Neural progenitor cell (in vitro differentiated cells): Measurements from ENCODE around the gene SCO2. TPM values are rescaled to one million over a fixed set of nuclear protein-coding genes. Genes with fewer than 3 reads are reported as not detected.

Experiments
- DNase-seq: peaks from one replicate; pipeline ENCODE4 v3.0.0-alpha.2; 2016; ENCODE audit warnings: low spot score
- H2AFZ ChIP-seq: fragments of 200-600 bp; sonication (generic); replicated peaks from 2 replicates; pipeline ENCODE4 v1.6.1; 2016; ENCODE audit warnings: antibody characterized with exemption
- H3F3A ChIP-seq: fragments of 200-600 bp; sonication (generic); 2 replicates; pipeline ENCODE4 v1.6.1; 2016; ENCODE audit warnings: antibody characterized with exemption, low read depth
- H3K27ac ChIP-seq: fragments of 200-600 bp; sonication (generic); 2 replicates; pipeline ENCODE4 v1.5.1; 2016; ENCODE audit warnings: mild to moderate bottlenecking
- H3K27me3 ChIP-seq: fragments of 200-600 bp; sonication (generic); 2 replicates; pipeline ENCODE4 v1.6.1; 2016; ENCODE audit warnings: mild to moderate bottlenecking, moderate library complexity
- H3K36me3 ChIP-seq: fragments of 200-600 bp; sonication (generic); 2 replicates; pipeline ENCODE4 v1.5.1; 2016
- H3K4me1 ChIP-seq: fragments of 200-600 bp; sonication (generic); 2 replicates; pipeline ENCODE4 v1.6.1; 2016; ENCODE audit warnings: mixed run types
- H3K4me2 ChIP-seq: fragments of 200-600 bp; sonication (generic); 2 replicates; pipeline ENCODE4 v1.6.1; 2016
- H3K4me3 ChIP-seq: fragments of 200-600 bp; sonication (generic); 2 replicates; pipeline ENCODE4 v1.5.1; 2016
- H3K79me2 ChIP-seq: fragments of 200-600 bp; sonication (generic); 2 replicates; pipeline ENCODE4 v1.6.1; 2016; ENCODE audit warnings: low read depth
- H3K9ac ChIP-seq: fragments of 200-600 bp; sonication (generic); 2 replicates; pipeline ENCODE4 v1.6.1; 2016
- H3K9me3 ChIP-seq: fragments of 200-600 bp; sonication (generic); 2 replicates; pipeline ENCODE4 v1.5.1; 2016; ENCODE audit warnings: low read depth
- H4K20me1 ChIP-seq: fragments of 200-600 bp; sonication (generic); 2 replicates; pipeline ENCODE4 v1.6.1; 2016; ENCODE audit warnings: low read depth
- H3K27ac Mint-ChIP-seq: 3 replicates; pipeline ENCODE4 v1.8.0; 2021; ENCODE audit warnings: mixed read lengths
- H3K27me3 Mint-ChIP-seq: 2 replicates; pipeline ENCODE4 v1.8.0; 2022; ENCODE audit warnings: low read depth, mild to moderate bottlenecking, inconsistent platforms, moderate library complexity, mixed read lengths; ENCODE audit not compliant: insufficient read depth
- H3K36me3 Mint-ChIP-seq: 3 replicates; pipeline ENCODE4 v1.8.0; 2021; ENCODE audit warnings: mixed read lengths
- H3K4me1 Mint-ChIP-seq: 3 replicates; pipeline ENCODE4 v1.8.0; 2021; ENCODE audit warnings: mixed read lengths
- H3K4me3 Mint-ChIP-seq: 3 replicates; pipeline ENCODE4 v1.8.0; 2021; ENCODE audit warnings: mild to moderate bottlenecking, moderate library complexity, mixed read lengths
- H3K9me3 Mint-ChIP-seq: 3 replicates; pipeline ENCODE4 v1.8.0; 2020; ENCODE audit warnings: mixed read lengths
- EZH2 ChIP-seq: fragments of 200-600 bp; sonication (generic); IDR thresholded peaks from 2 replicates; pipeline ENCODE4 v1.6.1; 2017; ENCODE audit warnings: antibody characterized with exemption, mild to moderate bottlenecking, moderate library complexity
- EZH2phosphoT487 ChIP-seq: fragments of 200-600 bp; sonication (generic); IDR thresholded peaks from 2 replicates; pipeline ENCODE4 v1.6.1; 2017; ENCODE audit warnings: antibody characterized with exemption
- total RNA-seq: library from RNA; depleted of rRNA; stranded (reverse); fragments of >200 nt; gene quantifications from 2 replicates; pipeline ENCODE4 v1.2.3, GENCODE V29; 2015; ENCODE audit warnings: low replicate concordance
- TF ChIP-seq, protein P1 (sequence below): fragments of 200-600 bp; sonication (generic); IDR thresholded peaks from 2 replicates; pipeline ENCODE4 v1.5.1; 2017; ENCODE audit warnings: antibody characterized with exemption, mild to moderate bottlenecking

Gene SCO2
- total RNA-seq, 1 donor from 2014 or later: not detected

DNA sequence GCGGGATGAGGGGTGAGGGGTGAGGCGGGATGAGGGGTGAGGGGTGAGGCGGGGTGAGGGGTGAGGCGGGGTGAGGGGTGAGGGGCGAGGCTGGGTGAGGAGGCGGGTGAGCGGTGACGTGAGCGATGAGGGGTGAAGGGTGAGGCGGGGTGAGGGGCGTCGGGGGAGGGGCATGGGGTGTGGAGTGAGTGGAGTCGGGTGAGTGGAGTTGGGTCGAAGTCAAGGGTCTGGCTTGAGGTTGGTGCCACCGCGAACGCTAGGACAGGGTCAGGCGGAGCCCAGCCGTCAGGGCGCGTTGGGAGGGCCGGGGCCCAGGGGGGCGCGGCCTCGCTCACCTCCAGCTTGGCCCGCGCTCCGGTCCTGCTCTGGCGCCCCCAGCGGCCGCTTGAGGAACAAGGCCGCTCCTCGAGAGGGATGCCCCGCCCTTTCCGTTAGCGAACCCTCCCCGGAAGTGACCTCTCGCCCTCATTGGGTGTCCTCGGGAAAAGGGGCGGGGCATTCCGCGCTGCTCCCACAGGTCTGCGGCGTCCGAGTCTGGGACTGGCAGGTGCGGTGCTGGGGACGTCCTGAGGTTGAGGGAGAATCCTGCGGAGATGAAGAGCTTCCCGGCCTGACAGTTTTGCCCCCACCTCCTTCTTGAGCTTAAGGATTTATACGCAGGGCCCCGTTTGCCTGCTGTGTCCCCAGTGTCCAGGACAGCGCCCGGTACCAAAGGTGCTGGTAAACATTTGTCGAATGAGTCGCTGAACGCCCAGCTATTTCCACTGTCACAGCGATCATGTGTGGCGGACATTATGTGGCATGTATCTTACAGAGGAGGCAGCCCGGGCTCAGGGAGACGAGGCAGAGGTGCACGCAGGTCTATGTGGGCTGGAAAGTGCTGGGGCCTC lies 37.4 kb upstream of the SCO2 start, which contains the start of gene SYCE3:
TSS of gene SYCE3 (minus strand) at position 397 of the 890 bp plus-strand sequence. CDS start 6,514 bp downstream, outside the sequence.
- TF ChIP-seq EZH2 (no peak), EZH2phosphoT487 (no peak)
- TF ChIP-seq, protein P1, sequence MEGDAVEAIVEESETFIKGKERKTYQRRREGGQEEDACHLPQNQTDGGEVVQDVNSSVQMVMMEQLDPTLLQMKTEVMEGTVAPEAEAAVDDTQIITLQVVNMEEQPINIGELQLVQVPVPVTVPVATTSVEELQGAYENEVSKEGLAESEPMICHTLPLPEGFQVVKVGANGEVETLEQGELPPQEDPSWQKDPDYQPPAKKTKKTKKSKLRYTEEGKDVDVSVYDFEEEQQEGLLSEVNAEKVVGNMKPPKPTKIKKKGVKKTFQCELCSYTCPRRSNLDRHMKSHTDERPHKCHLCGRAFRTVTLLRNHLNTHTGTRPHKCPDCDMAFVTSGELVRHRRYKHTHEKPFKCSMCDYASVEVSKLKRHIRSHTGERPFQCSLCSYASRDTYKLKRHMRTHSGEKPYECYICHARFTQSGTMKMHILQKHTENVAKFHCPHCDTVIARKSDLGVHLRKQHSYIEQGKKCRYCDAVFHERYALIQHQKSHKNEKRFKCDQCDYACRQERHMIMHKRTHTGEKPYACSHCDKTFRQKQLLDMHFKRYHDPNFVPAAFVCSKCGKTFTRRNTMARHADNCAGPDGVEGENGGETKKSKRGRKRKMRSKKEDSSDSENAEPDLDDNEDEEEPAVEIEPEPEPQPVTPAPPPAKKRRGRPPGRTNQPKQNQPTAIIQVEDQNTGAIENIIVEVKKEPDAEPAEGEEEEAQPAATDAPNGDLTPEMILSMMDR: peak; percentile 85
- Mint-ChIP-seq H3K27me3 (peaks cover 14% of the 10 kb centered on the region), H3K4me3 (peak within 1 kb of the TSS; percentile 95), H3K27ac (peak within 1 kb of the TSS; percentile 57), H3K4me1 (peaks cover 11% of the 10 kb centered on the region), H3K9me3 (no peaks in the 10 kb centered on the region), H3K36me3 (peaks cover under 1% of the 10 kb centered on the region)
- Histone ChIP-seq H3K4me3 (peak within 1 kb of the TSS; percentile 82), H3F3A (peaks cover 11% of the 10 kb centered on the region), H3K9me3 (no peaks in the 10 kb centered on the region), H4K20me1 (no peaks in the 10 kb centered on the region), H3K4me2 (peak within 1 kb of the TSS; percentile 94), H3K9ac (no peak within 1 kb of the TSS), H3K27ac (no peak within 1 kb of the TSS), H3K36me3 (no peaks in the 10 kb centered on the region), H3K4me1 (peaks cover 5% of the 10 kb centered on the region), H2AFZ (peak within 1 kb of the TSS; percentile 95), H3K27me3 (peaks cover 25% of the 10 kb centered on the region), H3K79me2 (no peaks in the 10 kb centered on the region)
- DNase-seq: peak; percentile 99

DNA sequence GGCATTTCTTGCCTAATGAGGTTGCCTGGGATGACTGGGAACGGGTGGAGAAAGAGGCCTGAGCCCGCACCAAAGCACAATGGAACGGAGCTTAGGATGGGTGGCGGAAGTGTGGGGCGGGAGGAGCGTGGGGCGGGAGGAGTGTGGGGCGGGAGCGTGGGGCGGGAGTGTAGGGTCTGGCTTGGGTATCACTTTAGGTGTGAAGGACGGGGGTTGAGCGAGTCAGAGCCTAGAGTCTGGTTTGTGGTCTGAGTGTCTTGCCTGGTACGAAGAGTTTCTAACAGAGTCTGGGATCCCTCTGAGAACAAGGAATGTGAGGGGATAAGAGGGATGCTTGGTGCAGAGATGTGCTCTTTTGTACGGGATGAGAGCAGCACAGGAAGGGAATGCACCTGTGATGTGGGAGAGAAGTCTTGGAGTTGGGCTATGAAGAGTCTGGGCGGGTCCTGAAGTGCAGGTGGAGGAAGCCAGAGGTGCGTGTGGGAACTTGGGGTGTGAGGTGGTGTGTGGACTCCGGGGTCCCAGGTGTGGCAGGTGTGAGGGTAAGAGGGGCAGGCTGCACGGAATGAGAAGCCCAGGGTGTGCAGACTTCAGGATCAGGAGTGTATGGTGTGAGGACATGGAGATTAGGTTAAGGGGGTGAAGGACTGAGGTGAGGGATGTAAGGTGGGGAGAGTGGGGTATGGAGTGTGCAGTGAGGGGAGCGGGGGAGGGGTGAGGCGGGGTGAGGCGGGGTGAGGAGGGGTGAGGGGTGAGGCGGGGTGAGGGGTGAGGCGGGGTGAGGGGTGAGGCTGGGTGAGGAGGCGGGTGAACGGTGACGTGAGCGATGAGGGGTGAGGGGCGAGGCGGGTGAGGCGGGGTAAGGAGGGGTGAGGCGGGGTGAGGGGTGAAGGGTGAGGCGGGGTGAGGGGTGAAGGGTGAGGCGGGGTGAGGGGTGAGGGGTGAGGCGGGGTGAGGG lies 36.3 kb upstream of the SCO2 start:
- H3K27me3 ChIP-seq: peaks cover 25% of the 10 kb centered on the region
- H3K4me3 Mint-ChIP-seq: peak overlapping the region; percentile 76
- no peak overlapping the region for H3K9ac ChIP-seq
- H3K4me1 Mint-ChIP-seq: peaks cover 11% of the 10 kb centered on the region
- H3K9me3 ChIP-seq: no peaks in the 10 kb centered on the region
- H3K36me3 ChIP-seq: no peaks in the 10 kb centered on the region
- H4K20me1 ChIP-seq: no peaks in the 10 kb centered on the region
- H3K79me2 ChIP-seq: no peaks in the 10 kb centered on the region
- no peaks in the 10 kb centered on the region for H3K9me3 Mint-ChIP-seq
- H3K4me3 ChIP-seq: no peak overlapping the region
- H3K27me3 Mint-ChIP-seq: peaks cover 16% of the 10 kb centered on the region
- no peak for DNase-seq
- no peak overlapping the region for H2AFZ ChIP-seq
- peaks cover 11% of the 10 kb centered on the region for H3F3A ChIP-seq
- no peaks in the 10 kb centered on the region for H3K36me3 Mint-ChIP-seq
- H3K4me2 ChIP-seq: no peak overlapping the region
- H3K4me1 ChIP-seq: peaks cover 5% of the 10 kb centered on the region
- H3K27ac Mint-ChIP-seq: no peak overlapping the region
- H3K27ac ChIP-seq: no peak overlapping the region
- no peak for TF ChIP-seq EZH2phosphoT487
- TF ChIP-seq, protein P1: no peak
- TF ChIP-seq EZH2: no peak

DNA sequence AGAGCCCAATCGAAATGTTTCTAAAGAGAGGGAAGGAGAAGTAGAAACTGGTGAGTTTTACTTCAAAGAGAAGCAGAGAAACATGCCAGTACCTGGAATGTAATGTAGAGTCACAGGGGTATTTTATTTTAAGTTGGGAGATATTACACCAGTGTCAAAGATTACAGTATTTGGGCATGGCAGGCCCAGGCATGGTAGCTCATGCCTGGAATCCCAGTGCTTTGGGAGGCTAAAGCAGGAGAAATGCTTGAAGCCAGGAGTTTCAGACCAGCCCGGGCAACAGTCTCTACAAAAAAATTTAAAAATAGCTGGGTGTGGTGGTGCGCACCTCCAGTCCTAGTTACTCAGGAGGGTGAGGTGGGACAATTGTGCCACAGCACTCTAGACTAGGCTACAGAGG lies 34.6 kb upstream of the SCO2 start:
- no peaks in the 10 kb centered on the region for H3K36me3 ChIP-seq
- H3F3A ChIP-seq: peaks cover 11% of the 10 kb centered on the region
- DNase-seq: no peak
- no peaks in the 10 kb centered on the region for H3K9me3 ChIP-seq
- TF ChIP-seq EZH2phosphoT487: no peak
- no peak for TF ChIP-seq EZH2
- TF ChIP-seq, protein P1: no peak
- no peaks in the 10 kb centered on the region for H4K20me1 ChIP-seq
- H3K27me3 Mint-ChIP-seq: peaks cover 16% of the 10 kb centered on the region
- H3K27me3 ChIP-seq: peaks cover 25% of the 10 kb centered on the region
- no peaks in the 10 kb centered on the region for H3K79me2 ChIP-seq
- peaks cover 11% of the 10 kb centered on the region for H3K4me1 Mint-ChIP-seq
- H3K4me3 ChIP-seq: no peak overlapping the region
- no peak overlapping the region for H3K4me2 ChIP-seq
- no peaks in the 10 kb centered on the region for H3K36me3 Mint-ChIP-seq
- no peak overlapping the region for H3K27ac ChIP-seq
- H3K4me3 Mint-ChIP-seq: no peak overlapping the region
- no peak overlapping the region for H3K9ac ChIP-seq
- H3K4me1 ChIP-seq: peaks cover 5% of the 10 kb centered on the region
- no peaks in the 10 kb centered on the region for H3K9me3 Mint-ChIP-seq
- H3K27ac Mint-ChIP-seq: no peak overlapping the region
- no peak overlapping the region for H2AFZ ChIP-seq
